Osteocyte (in vitro differentiated cells): ENCODE data around the gene TBC1D16. TPM values are rescaled to one million over a fixed set of nuclear protein-coding genes. Genes with fewer than 3 reads are reported as not detected.

Experiments
- DNase-seq: peaks from one replicate; pipeline ENCODE4 v3.0.0; 2021; ENCODE audit warnings: mixed read lengths; ENCODE audit not compliant: unreplicated experiment; ENCODE audit errors: extremely low spot score
- H3K27ac Mint-ChIP-seq: one replicate; pipeline ENCODE4 v1.8.0; 2021; ENCODE audit warnings: mild to moderate bottlenecking, mixed read lengths; ENCODE audit not compliant: unreplicated experiment
- H3K27me3 Mint-ChIP-seq: one replicate; pipeline ENCODE4 v1.8.0; 2021; ENCODE audit warnings: mixed read lengths; ENCODE audit not compliant: unreplicated experiment
- H3K36me3 Mint-ChIP-seq: one replicate; pipeline ENCODE4 v1.8.0; 2021; ENCODE audit warnings: mixed read lengths; ENCODE audit not compliant: unreplicated experiment
- H3K4me1 Mint-ChIP-seq: one replicate; pipeline ENCODE4 v1.8.0; 2021; ENCODE audit warnings: mixed read lengths; ENCODE audit not compliant: unreplicated experiment
- H3K4me3 Mint-ChIP-seq: one replicate; pipeline ENCODE4 v1.8.0; 2021; ENCODE audit warnings: mild to moderate bottlenecking, moderate library complexity, mixed read lengths; ENCODE audit not compliant: unreplicated experiment
- H3K9me3 Mint-ChIP-seq: one replicate; pipeline ENCODE4 v1.8.0; 2021; ENCODE audit warnings: mixed read lengths; ENCODE audit not compliant: unreplicated experiment
- CTCF ChIP-seq: fragments of 200-600 bp; sonication (generic); IDR thresholded peaks from 2 replicates; pipeline ENCODE4 v1.5.0; 2021; ENCODE audit warnings: antibody characterized with exemption, mild to moderate bottlenecking, moderate library complexity
- total RNA-seq: library from RNA; stranded (reverse); gene quantifications from 2 replicates; pipeline ENCODE4 v1.2.1, GENCODE V29; 2021

Gene TBC1D16
- total RNA-seq, 1 donor from 2014 or later: 45.9 TPM

GRCh38 chr17:79987187-79987934 is 48.3 kb downstream of the TBC1D16 start:
- no peak for DNase-seq
- TF ChIP-seq CTCF: no peak
- Mint-ChIP-seq H3K4me3 (peak overlapping the region; percentile 44), H3K36me3 (no peaks in the 10 kb centered on the region), H3K27me3 (no peaks in the 10 kb centered on the region), H3K9me3 (no peaks in the 10 kb centered on the region), H3K4me1 (peaks cover 58% of the 10 kb centered on the region), H3K27ac (peak overlapping the region; percentile 94)

GRCh38 chr17:79986411-79987186 is 49.1 kb downstream of the TBC1D16 start:
- H3K36me3 Mint-ChIP-seq: no peaks in the 10 kb centered on the region
- H3K27me3 Mint-ChIP-seq: no peaks in the 10 kb centered on the region
- TF ChIP-seq CTCF: no peak
- H3K27ac Mint-ChIP-seq: no peak overlapping the region
- H3K4me3 Mint-ChIP-seq: no peak overlapping the region
- no peaks in the 10 kb centered on the region for H3K9me3 Mint-ChIP-seq
- H3K4me1 Mint-ChIP-seq: peaks cover 55% of the 10 kb centered on the region
- no peak for DNase-seq

- Mint-ChIP-seq H3K27ac (peak overlapping the region; percentile 50), H3K4me1 (peaks cover 53% of the 10 kb centered on the region), H3K4me3 (no peak overlapping the region), H3K36me3 (peaks cover 4% of the 10 kb centered on the region), H3K9me3 (no peaks in the 10 kb centered on the region), H3K27me3 (no peaks in the 10 kb centered on the region)
- no peak for DNase-seq
- no peak for TF ChIP-seq CTCF
These were observed 49.7 kb downstream of the TBC1D16 start for GRCh38 chr17:79985943-79986391.

- H3K9me3 Mint-ChIP-seq: no peaks in the 10 kb centered on the region
- no peaks in the 10 kb centered on the region for H3K27me3 Mint-ChIP-seq
- no peak overlapping the region for H3K27ac Mint-ChIP-seq
- H3K4me1 Mint-ChIP-seq: peaks cover 50% of the 10 kb centered on the region
- no peak overlapping the region for H3K4me3 Mint-ChIP-seq
- DNase-seq: no peak
- H3K36me3 Mint-ChIP-seq: peaks cover 4% of the 10 kb centered on the region
- no peak for TF ChIP-seq CTCF
These were observed 50.2 kb downstream of the TBC1D16 start for GRCh38 chr17:79985361-79985942.

GRCh38 chr17:79984877-79985276 is 50.8 kb downstream of the TBC1D16 start:
- peaks cover 4% of the 10 kb centered on the region for H3K36me3 Mint-ChIP-seq
- no peak for DNase-seq

More at GRCh38 chr17:79984877-79985276, 50.8 kb downstream of the TBC1D16 start:
- no peak overlapping the region for H3K27ac Mint-ChIP-seq
- peaks cover 50% of the 10 kb centered on the region for H3K4me1 Mint-ChIP-seq
- no peak overlapping the region for H3K4me3 Mint-ChIP-seq
- no peaks in the 10 kb centered on the region for H3K9me3 Mint-ChIP-seq
- no peaks in the 10 kb centered on the region for H3K27me3 Mint-ChIP-seq
- TF ChIP-seq CTCF: no peak
